OCI-LY3 (cell line): Measurements from ENCODE around the gene TSGA10.

Source experiments
- H2AFZ ChIP-seq: fragments of 200-600, 300-600 bp; shearing (Covaris generic); 2 replicates; pipeline ENCODE4 v1.6.0; 2014; ENCODE audit warnings: antibody characterized with exemption, low read depth, low read length
- H3K27ac ChIP-seq: fragments of 200-600, 300-600 bp; sonication (generic); 2 replicates; pipeline ENCODE4 v1.5.1; 2014; ENCODE audit warnings: mild to moderate bottlenecking, low read length, moderate library complexity, mixed read lengths
- H3K27me3 ChIP-seq: fragments of 200-600, 300-600 bp; sonication (generic); 2 replicates; pipeline ENCODE4 v1.6.1; 2014; ENCODE audit warnings: low read depth, low read length, mixed read lengths
- H3K36me3 ChIP-seq: fragments of 200-600, 300-600 bp; sonication (generic); replicated peaks from 2 replicates; pipeline ENCODE3; 2014; ENCODE audit warnings: low read depth, low read length, mixed read lengths
- H3K4me1 ChIP-seq: fragments of 300-600, 200-600 bp; sonication (generic); 2 replicates; pipeline ENCODE4 v1.6.1; 2014; ENCODE audit warnings: low read length, mixed read lengths
- H3K4me2 ChIP-seq: fragments of 200-600, 300-600 bp; sonication (generic); 2 replicates; pipeline ENCODE4 v1.6.1; 2014; ENCODE audit warnings: low read length, mixed read lengths
- H3K4me3 ChIP-seq: fragments of 300-600, 200-600 bp; sonication (generic); 2 replicates; pipeline ENCODE4 v1.5.1; 2014; ENCODE audit warnings: antibody characterized with exemption, mild to moderate bottlenecking, low read length, moderate library complexity
- H3K79me2 ChIP-seq: fragments of 300-600, 200-600 bp; shearing (Covaris generic); 2 replicates; pipeline ENCODE4 v1.6.1; 2014; ENCODE audit warnings: mild to moderate bottlenecking, low read length, mixed read lengths
- H3K9ac ChIP-seq: fragments of 300-600, 200-600 bp; shearing (Covaris generic); 2 replicates; pipeline ENCODE4 v1.6.0; 2014; ENCODE audit warnings: mild to moderate bottlenecking, low read length, moderate library complexity
- H3K9me3 ChIP-seq: fragments of 200-600, 300-600 bp; shearing (Covaris generic); 2 replicates; pipeline ENCODE4 v1.6.1; 2014; ENCODE audit warnings: low read length, mixed read lengths; ENCODE audit not compliant: insufficient read depth
- H4K20me1 ChIP-seq: fragments of 200-600, 300-600 bp; sonication (generic); 2 replicates; pipeline ENCODE4 v1.6.1; 2016; ENCODE audit warnings: low read length, mixed read lengths; ENCODE audit not compliant: insufficient read depth
- EZH2phosphoT487 ChIP-seq: fragments of 200-600 bp; shearing (Covaris generic); IDR thresholded peaks from 2 replicates; pipeline ENCODE4 v1.6.1; 2018; ENCODE audit warnings: antibody characterized with exemption, mixed run types, low read depth
- TF ChIP-seq, protein P1 (sequence below): fragments of 200-600, 300-600 bp; sonication (generic); IDR thresholded peaks from 2 replicates; pipeline ENCODE4 v1.5.1; 2014; ENCODE audit warnings: antibody characterized with exemption, low read length, low read depth

TSGA10 gene, protein sequence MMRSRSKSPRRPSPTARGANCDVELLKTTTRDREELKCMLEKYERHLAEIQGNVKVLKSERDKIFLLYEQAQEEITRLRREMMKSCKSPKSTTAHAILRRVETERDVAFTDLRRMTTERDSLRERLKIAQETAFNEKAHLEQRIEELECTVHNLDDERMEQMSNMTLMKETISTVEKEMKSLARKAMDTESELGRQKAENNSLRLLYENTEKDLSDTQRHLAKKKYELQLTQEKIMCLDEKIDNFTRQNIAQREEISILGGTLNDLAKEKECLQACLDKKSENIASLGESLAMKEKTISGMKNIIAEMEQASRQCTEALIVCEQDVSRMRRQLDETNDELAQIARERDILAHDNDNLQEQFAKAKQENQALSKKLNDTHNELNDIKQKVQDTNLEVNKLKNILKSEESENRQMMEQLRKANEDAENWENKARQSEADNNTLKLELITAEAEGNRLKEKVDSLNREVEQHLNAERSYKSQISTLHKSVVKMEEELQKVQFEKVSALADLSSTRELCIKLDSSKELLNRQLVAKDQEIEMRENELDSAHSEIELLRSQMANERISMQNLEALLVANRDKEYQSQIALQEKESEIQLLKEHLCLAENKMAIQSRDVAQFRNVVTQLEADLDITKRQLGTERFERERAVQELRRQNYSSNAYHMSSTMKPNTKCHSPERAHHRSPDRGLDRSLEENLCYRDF

DNA sequence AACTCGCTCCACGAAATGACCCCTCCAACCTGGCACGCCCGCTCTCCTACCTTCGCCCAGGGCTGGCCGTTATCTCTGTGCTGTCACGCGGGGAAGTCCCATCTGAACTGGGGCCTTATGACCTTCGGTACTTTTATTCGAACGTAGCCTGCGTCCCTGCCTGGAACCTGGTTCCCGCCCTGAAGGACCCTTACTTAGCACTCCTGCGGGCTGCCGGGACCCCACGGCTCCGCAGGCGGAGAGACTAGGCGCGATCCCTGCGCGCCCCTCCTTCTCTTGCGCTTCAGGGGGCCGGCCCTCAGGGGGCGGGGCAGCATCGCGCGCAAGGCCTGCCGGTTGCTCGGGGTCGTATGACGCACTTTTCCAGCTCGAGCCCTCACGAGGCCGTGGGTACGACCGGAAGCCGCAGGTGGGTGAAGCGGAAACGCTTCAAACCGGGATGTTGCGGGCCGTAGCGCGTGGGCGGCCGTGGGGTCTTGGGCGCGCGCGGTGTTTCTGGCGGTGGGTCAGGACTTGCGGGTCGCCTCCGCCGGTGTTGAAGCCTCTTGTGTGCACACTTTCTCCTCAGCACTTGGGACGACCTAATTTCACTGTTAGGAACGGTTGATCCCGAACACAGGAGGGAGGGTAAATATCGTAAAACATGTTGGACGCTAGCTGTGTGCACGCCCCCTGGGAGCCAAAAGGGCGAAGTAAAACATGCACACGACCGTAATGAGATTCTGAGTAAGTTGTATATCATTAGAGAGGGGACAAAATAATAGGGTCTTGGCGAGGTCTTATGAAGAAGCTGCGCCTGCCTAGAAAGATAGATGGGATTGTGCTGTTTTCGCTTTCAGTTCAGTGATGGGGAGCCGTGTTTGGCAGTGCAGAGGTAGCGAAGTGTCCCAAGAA is at the start of gene TSGA10, which contains the start of gene LIPT1:
Gene TSGA10 (minus strand): TSS at position 300 of the 894 bp plus-strand sequence. CDS start 45,503 bp downstream, outside the sequence.
Gene LIPT1 (plus strand): TSS at position 325 of the 894 bp plus-strand sequence. CDS start 6,991 bp downstream, outside the sequence.
- peak within 1 kb of the TSS; percentile 89 for H3K9ac ChIP-seq
- peaks cover 8% of the 10 kb centered on the region for H3K36me3 ChIP-seq
- TF ChIP-seq, protein P1, sequence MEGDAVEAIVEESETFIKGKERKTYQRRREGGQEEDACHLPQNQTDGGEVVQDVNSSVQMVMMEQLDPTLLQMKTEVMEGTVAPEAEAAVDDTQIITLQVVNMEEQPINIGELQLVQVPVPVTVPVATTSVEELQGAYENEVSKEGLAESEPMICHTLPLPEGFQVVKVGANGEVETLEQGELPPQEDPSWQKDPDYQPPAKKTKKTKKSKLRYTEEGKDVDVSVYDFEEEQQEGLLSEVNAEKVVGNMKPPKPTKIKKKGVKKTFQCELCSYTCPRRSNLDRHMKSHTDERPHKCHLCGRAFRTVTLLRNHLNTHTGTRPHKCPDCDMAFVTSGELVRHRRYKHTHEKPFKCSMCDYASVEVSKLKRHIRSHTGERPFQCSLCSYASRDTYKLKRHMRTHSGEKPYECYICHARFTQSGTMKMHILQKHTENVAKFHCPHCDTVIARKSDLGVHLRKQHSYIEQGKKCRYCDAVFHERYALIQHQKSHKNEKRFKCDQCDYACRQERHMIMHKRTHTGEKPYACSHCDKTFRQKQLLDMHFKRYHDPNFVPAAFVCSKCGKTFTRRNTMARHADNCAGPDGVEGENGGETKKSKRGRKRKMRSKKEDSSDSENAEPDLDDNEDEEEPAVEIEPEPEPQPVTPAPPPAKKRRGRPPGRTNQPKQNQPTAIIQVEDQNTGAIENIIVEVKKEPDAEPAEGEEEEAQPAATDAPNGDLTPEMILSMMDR, result peak; percentile 29
- no peak for TF ChIP-seq EZH2phosphoT487
- no peaks in the 10 kb centered on the region for H3K9me3 ChIP-seq
- peak within 1 kb of the TSS; percentile 97 for H3K4me2 ChIP-seq
- peak within 1 kb of the TSS; percentile 96 for H2AFZ ChIP-seq
- H3K4me1 ChIP-seq, result peaks cover 17% of the 10 kb centered on the region
- peak within 1 kb of the TSS; percentile 71 for H3K27ac ChIP-seq
- peaks cover 19% of the 10 kb centered on the region for H3K79me2 ChIP-seq
- H3K4me3 ChIP-seq, result peak within 1 kb of the TSS; percentile 93
- no peaks in the 10 kb centered on the region for H4K20me1 ChIP-seq
- no peaks in the 10 kb centered on the region for H3K27me3 ChIP-seq

GRCh38 chr2:99201959-99202678 is 47.4 kb upstream of the TSGA10 start:
- no peak overlapping the region for H2AFZ ChIP-seq
- H3K4me2 ChIP-seq, result no peak overlapping the region
- H4K20me1 ChIP-seq, result no peaks in the 10 kb centered on the region
- no peak overlapping the region for H3K4me3 ChIP-seq
- no peaks in the 10 kb centered on the region for H3K4me1 ChIP-seq
- TF ChIP-seq, protein P1, result no peak
- TF ChIP-seq EZH2phosphoT487, result no peak
- H3K9ac ChIP-seq, result no peak overlapping the region
- peaks cover 5% of the 10 kb centered on the region for H3K36me3 ChIP-seq
- no peaks in the 10 kb centered on the region for H3K27me3 ChIP-seq
- no peaks in the 10 kb centered on the region for H3K79me2 ChIP-seq
- H3K27ac ChIP-seq, result no peak overlapping the region
- H3K9me3 ChIP-seq, result no peaks in the 10 kb centered on the region

GRCh38 chr2:99200076-99200800 is 45.5 kb upstream of the TSGA10 start:
- no peak overlapping the region for H3K27ac ChIP-seq
- peaks cover 6% of the 10 kb centered on the region for H3K36me3 ChIP-seq
- no peak overlapping the region for H3K4me2 ChIP-seq
- H2AFZ ChIP-seq, result no peak overlapping the region
- no peak overlapping the region for H3K4me3 ChIP-seq
- H3K9me3 ChIP-seq, result no peaks in the 10 kb centered on the region
- TF ChIP-seq, protein P1, result no peak
- no peak for TF ChIP-seq EZH2phosphoT487
- no peaks in the 10 kb centered on the region for H3K4me1 ChIP-seq
- H3K9ac ChIP-seq, result no peak overlapping the region
- no peaks in the 10 kb centered on the region for H4K20me1 ChIP-seq
- no peaks in the 10 kb centered on the region for H3K27me3 ChIP-seq
- no peaks in the 10 kb centered on the region for H3K79me2 ChIP-seq
